Natural killer cell (primary cell): ENCODE measurements around the gene ZNF385C. TPM values are rescaled to one million over a fixed set of nuclear protein-coding genes. Genes with fewer than 3 reads are reported as not detected.
A peak's percentile ranks its signal among the peaks of the same experiment; 100 is the strongest.
"Not testable (repeated sequence)": the region's sequence is repeated elsewhere in the genome, so short reads cannot be mapped to it uniquely, and the experiment has no call there.

Experiments used
- ATAC-seq, 3 donors: fragments of 150-1000 bp in 2 of 3; fragments of 200-7000 bp in 1 of 3; cut with Tn5 transposase; 1 replicate in 1 of 3; 2 replicates in 2 of 3; pipeline ENCODE4 v1.10.0; 2021; ENCODE audit warnings: mild to moderate bottlenecking in 2 of 3, moderate library complexity in 2 of 3
- DNase-seq, 2 donors: peaks; one replicate each; pipeline versions ENCODE4 v3.0.0 to v3.0.0-alpha.2; 2013 to 2021; ENCODE audit warnings: mixed read lengths in 1 of 2
- H3K27ac ChIP-seq: one replicate; pipeline ENCODE4 v1.5.1; 2013; ENCODE audit warnings: mild to moderate bottlenecking, low read length
- H3K27me3 ChIP-seq: one replicate; pipeline ENCODE4 v1.6.1; 2013; ENCODE audit warnings: low read length; ENCODE audit not compliant: control insufficient read depth, insufficient read depth
- H3K36me3 ChIP-seq: one replicate; pipeline ENCODE4 v1.6.1; 2013; ENCODE audit warnings: low read length; ENCODE audit not compliant: control insufficient read depth, insufficient read depth
- H3K4me1 ChIP-seq: one replicate; pipeline ENCODE4 v1.6.1; 2013; ENCODE audit warnings: low read length; ENCODE audit not compliant: control insufficient read depth, insufficient read depth
- H3K4me3 ChIP-seq: one replicate; pipeline ENCODE4 v1.5.1; 2013; ENCODE audit warnings: low read length
- H3K9me3 ChIP-seq: one replicate; pipeline ENCODE4 v1.6.1; 2013; ENCODE audit warnings: low read length; ENCODE audit not compliant: control insufficient read depth, insufficient read depth
- H3K27ac Mint-ChIP-seq, 2 donors: one replicate each; pipeline ENCODE4 v1.8.0; 2022; ENCODE audit warnings: mild to moderate bottlenecking in 2 of 2, mixed read lengths in 2 of 2, moderate library complexity in 1 of 2
- H3K27me3 Mint-ChIP-seq, 2 donors: one replicate each; pipeline ENCODE4 v1.8.0; 2022; ENCODE audit warnings: low read depth in 2 of 2, mixed read lengths in 2 of 2
- H3K36me3 Mint-ChIP-seq: one replicate; pipeline ENCODE4 v1.8.0; 2022; ENCODE audit warnings: mixed read lengths
- H3K4me1 Mint-ChIP-seq, 2 donors: one replicate each; pipeline ENCODE4 v1.8.0; 2022; ENCODE audit warnings: mixed read lengths in 2 of 2
- H3K4me3 Mint-ChIP-seq: one replicate; pipeline ENCODE4 v1.8.0; 2022; ENCODE audit warnings: mild to moderate bottlenecking, moderate library complexity, mixed read lengths
- H3K9me3 Mint-ChIP-seq, 2 donors: one replicate each; pipeline ENCODE4 v1.8.0; 2022; ENCODE audit warnings: mixed read lengths in 2 of 2
- WGBS: methylation state at CpG from one replicate; pipeline ENCODE4 v1.1.7; 2013; ENCODE audit warnings: missing lambda C conversion rate; ENCODE audit not compliant: insufficient coverage; 5-methylcytosine and 5-hydroxymethylcytosine counted together
- intact Hi-C: fragments of 100-400 bp; cut with micrococcal nuclease; formaldehyde crosslinking; loops from one replicate; pipeline ENCODE4 v1.14.2; 2022
- total RNA-seq, 4 donors: library from RNA; stranded (reverse); fragments of 120-200 nt in 1 of 4; gene quantifications; one replicate each; pipeline versions ENCODE4 v1.2.3 to v1.2.4, GENCODE V29; 2013 to 2022
- TF ChIP-seq, protein P1 (sequence below): fragments of 200-600 bp; IDR thresholded peaks from one replicate; pipeline ENCODE4 v1.8.0; 2022; ENCODE audit warnings: antibody characterized with exemption

The ZNF385C gene
- total RNA-seq, 3 donors from 2014 or later (not counting 1 experiment from before 2014, with no cell fraction given), result 0.28 TPM; not detected in 2

DNA sequence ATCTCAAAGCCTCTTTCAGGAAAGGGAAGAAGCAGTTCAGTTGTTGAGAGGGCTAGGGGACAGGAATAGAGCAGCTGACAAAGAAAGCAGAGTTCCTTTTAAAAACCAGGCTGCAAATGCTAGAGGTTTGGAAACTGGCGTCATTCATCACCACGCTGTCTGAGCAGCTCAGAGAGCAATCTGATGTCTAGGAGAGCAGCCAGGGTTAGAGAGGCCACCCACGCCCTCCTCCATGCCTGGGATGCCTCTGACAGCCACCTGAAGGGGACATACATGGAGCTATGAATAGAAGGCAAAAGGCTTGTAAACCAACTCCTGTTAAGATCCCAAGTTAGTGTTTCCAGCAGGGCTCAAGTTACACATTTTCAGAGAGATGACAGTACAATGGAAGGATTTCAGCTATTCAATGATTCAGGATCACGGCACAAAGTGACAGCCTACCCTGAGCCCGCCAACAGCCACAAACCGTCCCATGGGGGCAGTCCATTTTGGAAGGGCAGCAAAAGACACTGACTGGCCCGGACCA, 44.2 kb upstream of the ZNF385C start:
- WGBS, result 97% methylated on average over 7 of the region's 7 CpGs
- Mint-ChIP-seq H3K4me3 (no peak overlapping the region), H3K27ac (no peak overlapping the region), H3K27me3 (no peaks in the 10 kb centered on the region), H3K4me1 (peaks cover 30 to 49% of the 10 kb centered on the region in 2 donors), H3K9me3 (no peaks in the 10 kb centered on the region), H3K36me3 (no peaks in the 10 kb centered on the region)
- Histone ChIP-seq H3K4me1 (peaks cover 3% of the 10 kb centered on the region), H3K9me3 (no peaks in the 10 kb centered on the region), H3K4me3 (no peak overlapping the region), H3K36me3 (peaks cover 21% of the 10 kb centered on the region), H3K27ac (no peak overlapping the region), H3K27me3 (no peaks in the 10 kb centered on the region)
- ATAC-seq (no peak), DNase-seq (no peak)
- intact Hi-C loops, result no loop called here
- TF ChIP-seq, protein P1, sequence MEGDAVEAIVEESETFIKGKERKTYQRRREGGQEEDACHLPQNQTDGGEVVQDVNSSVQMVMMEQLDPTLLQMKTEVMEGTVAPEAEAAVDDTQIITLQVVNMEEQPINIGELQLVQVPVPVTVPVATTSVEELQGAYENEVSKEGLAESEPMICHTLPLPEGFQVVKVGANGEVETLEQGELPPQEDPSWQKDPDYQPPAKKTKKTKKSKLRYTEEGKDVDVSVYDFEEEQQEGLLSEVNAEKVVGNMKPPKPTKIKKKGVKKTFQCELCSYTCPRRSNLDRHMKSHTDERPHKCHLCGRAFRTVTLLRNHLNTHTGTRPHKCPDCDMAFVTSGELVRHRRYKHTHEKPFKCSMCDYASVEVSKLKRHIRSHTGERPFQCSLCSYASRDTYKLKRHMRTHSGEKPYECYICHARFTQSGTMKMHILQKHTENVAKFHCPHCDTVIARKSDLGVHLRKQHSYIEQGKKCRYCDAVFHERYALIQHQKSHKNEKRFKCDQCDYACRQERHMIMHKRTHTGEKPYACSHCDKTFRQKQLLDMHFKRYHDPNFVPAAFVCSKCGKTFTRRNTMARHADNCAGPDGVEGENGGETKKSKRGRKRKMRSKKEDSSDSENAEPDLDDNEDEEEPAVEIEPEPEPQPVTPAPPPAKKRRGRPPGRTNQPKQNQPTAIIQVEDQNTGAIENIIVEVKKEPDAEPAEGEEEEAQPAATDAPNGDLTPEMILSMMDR, result no peak

DNA sequence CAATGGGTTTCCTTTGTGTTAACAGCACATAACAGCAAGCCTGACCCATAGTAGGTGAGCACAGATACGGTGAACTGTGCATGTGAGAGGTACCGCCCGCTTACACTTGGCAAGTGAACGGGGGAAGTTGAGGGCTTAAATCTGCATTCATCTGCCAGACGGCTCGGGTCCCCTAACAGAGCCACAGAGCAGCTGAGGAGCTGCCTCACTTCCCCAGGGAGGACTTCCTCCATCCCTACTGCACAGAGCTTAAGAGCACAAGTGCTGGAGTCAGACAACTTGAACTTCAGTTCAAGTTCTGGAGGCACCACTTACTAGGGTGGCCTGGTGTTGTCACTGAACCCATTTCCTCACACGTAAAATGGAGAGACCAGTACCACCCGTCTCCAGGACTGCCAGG, 43.1 kb upstream of the ZNF385C start:
- no peak overlapping the region for H3K4me3 Mint-ChIP-seq
- Histone ChIP-seq H3K27ac (no peak overlapping the region), H3K27me3 (no peaks in the 10 kb centered on the region), H3K9me3 (no peaks in the 10 kb centered on the region), H3K36me3 (peaks cover 18% of the 10 kb centered on the region), H3K4me3 (no peak overlapping the region), H3K4me1 (peaks cover 3% of the 10 kb centered on the region)
- 81% methylated on average over 8 of the region's 8 CpGs for WGBS
- ATAC-seq (no peak), DNase-seq (no peak)
- no peaks in the 10 kb centered on the region for H3K27me3 Mint-ChIP-seq
- TF ChIP-seq, protein P1, result no peak
- no peaks in the 10 kb centered on the region for H3K9me3 Mint-ChIP-seq
- intact Hi-C loops, result no loop called here
- no peaks in the 10 kb centered on the region for H3K36me3 Mint-ChIP-seq
- H3K27ac Mint-ChIP-seq, result peak overlapping the region in 1 of 2 donors; percentile 18
- peaks cover 28 to 44% of the 10 kb centered on the region in 2 donors for H3K4me1 Mint-ChIP-seq

DNA sequence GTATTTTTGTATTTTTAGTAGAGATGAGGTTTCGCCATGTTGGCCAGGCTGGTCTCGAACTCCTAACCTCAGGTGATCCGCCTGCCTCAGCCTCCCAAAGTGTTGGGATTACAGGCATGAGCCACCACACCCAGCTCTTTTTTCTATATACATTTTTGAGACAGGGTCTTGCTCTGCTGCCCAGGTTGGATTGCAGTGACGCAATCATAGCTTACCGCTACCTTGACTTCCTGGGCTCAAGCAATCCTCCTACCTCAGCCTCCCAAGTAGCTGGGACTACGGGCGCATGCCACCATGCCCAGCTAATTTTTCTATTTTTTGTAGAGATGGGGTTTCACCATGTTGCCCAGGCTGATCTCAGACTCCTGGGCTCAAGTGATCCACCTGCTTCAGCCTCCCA, 42.4 kb upstream of the ZNF385C start:
- peaks cover 23% of the 10 kb centered on the region for H3K36me3 ChIP-seq
- H3K9me3 ChIP-seq, DNase-seq, H3K4me1 ChIP-seq, H3K36me3 Mint-ChIP-seq, ATAC-seq, H3K9me3 Mint-ChIP-seq, H3K27ac ChIP-seq, H3K4me3 ChIP-seq, H3K27me3 ChIP-seq, H3K4me3 Mint-ChIP-seq, intact Hi-C loops, H3K27me3 Mint-ChIP-seq: not testable (repeated sequence)
- Mint-ChIP-seq H3K27ac (peak overlapping the region in 1 of 2 donors; percentile 18), H3K4me1 (peaks cover 35 to 46% of the 10 kb centered on the region in 2 donors)
- 100% methylated on average over 7 of the region's 7 CpGs for WGBS

DNA sequence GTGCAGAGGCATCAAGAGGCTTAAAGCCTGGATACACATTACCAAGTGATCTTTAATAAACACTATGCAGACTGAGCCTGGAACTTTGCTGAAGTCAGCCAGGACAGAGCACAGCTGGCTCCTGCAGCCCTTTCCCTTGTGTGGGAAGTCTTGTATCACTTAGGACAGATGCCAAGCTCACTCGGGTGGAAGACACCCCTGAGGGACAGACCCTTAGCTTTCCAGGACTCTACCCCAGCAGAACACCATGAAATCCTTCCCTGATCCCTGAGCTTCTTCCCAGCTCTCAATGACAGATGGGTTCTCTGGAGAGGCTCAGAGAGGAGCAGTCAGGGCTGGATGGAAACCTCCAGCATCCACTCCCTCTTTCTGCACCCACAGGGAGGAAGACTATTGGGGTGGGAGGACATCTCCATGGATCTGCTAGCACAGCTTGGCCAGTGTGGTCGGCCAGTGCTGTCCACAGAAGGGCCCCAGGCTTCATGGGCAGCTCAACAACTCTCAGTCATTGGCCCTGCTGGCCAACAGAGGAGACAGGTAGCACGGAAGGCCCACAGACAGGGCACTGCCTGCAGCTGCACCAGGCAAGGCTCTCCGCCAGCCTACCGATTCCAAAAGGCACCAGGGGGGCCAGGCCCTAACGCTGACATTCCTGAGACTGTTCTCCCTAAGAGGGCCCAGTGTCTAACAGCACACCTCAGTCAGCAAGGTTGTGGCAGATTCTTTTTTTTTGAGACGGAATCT, 40.6 kb upstream of the ZNF385C start:
- DNase-seq, result no peak
- no peaks in the 10 kb centered on the region for H3K9me3 Mint-ChIP-seq
- H3K27me3 ChIP-seq, result no peaks in the 10 kb centered on the region
- no peak for ATAC-seq
- no peak overlapping the region for H3K27ac ChIP-seq
- no peak overlapping the region for H3K4me3 ChIP-seq
- H3K4me1 Mint-ChIP-seq, result peaks cover 39 to 59% of the 10 kb centered on the region in 2 donors
- WGBS, result 95% methylated on average over 7 of the region's 7 CpGs
- H3K27me3 Mint-ChIP-seq, result no peaks in the 10 kb centered on the region
- no peak overlapping the region for H3K27ac Mint-ChIP-seq
- H3K36me3 Mint-ChIP-seq, result no peaks in the 10 kb centered on the region
- TF ChIP-seq, protein P1, result no peak
- H3K9me3 ChIP-seq, result no peaks in the 10 kb centered on the region
- no peak overlapping the region for H3K4me3 Mint-ChIP-seq
- peaks cover 20% of the 10 kb centered on the region for H3K4me1 ChIP-seq
- intact Hi-C loops, result no loop called here
- H3K36me3 ChIP-seq, result peaks cover 26% of the 10 kb centered on the region
